Gastrocnemius medialis (tissue), 4 donors: ENCODE results near the gene KPTN.

Experiments used
- CTCF ChIP-seq, 5 experiments: fragments of 450-650 bp in 3 of 5; fragments of 200-600 bp in 2 of 5; sonication (generic) in 2 of 5; IDR thresholded peaks in 4 of 5; conservative IDR thresholded peaks in 1 of 5; 1 replicate in 4 of 5; 2 replicates in 1 of 5; pipeline ENCODE4 v1.5.1; 2016 to 2019; ENCODE audit warnings: antibody characterized with exemption in 5 of 5, mild to moderate bottlenecking in 3 of 5, moderate library complexity in 3 of 5
- POLR2A ChIP-seq, 2 donors: fragments of 450-650 bp; IDR thresholded peaks; one replicate each; pipeline ENCODE4 v1.6.1; 2017; ENCODE audit warnings: antibody characterized with exemption in 2 of 2, mild to moderate bottlenecking in 2 of 2, moderate library complexity in 2 of 2

GRCh38 chr19:47447470-47448359 lies 36.3 kb downstream of the KPTN start:
- TF ChIP-seq CTCF (IDR thresholded peaks at IDR 0.05 in 4 of 5, conservative IDR thresholded peaks at IDR 0.05 in 1 of 5) (no peak), POLR2A (IDR thresholded peaks at IDR 0.05) (no peak)
